Breast epithelium (tissue), 3 donors: ENCODE results near the gene DEPP1.
A peak's percentile ranks its signal among the peaks of the same experiment; 100 is the strongest.

Experiments
- CTCF ChIP-seq, 3 donors: fragments of 450-650 bp; IDR thresholded peaks; one replicate each; pipeline ENCODE4 v1.5.1; 2016 to 2017; ENCODE audit warnings: antibody characterized with exemption in 3 of 3, mild to moderate bottlenecking in 3 of 3, moderate library complexity in 3 of 3
- POLR2A ChIP-seq: fragments of 450-650 bp; IDR thresholded peaks from one replicate; pipeline ENCODE4 v1.6.1; 2016; ENCODE audit warnings: antibody characterized with exemption, mild to moderate bottlenecking, moderate library complexity
- POLR2AphosphoS5 ChIP-seq, 3 donors: sonication (generic); formaldehyde crosslinking; IDR thresholded peaks; one replicate each; pipeline ENCODE4 v1.6.1; 2017; ENCODE audit warnings: antibody characterized with exemption in 3 of 3

GRCh38 chr10:44976352-44977198 lies 2.0 kb downstream of the DEPP1 start:
- TF ChIP-seq CTCF (IDR thresholded peaks at IDR 0.05) (no peak), POLR2AphosphoS5 (IDR thresholded peaks at IDR 0.05) (peak in 1 of 3 donors; percentile 91), POLR2A (peak; percentile 72)
